Umbilical cord (tissue), 2 donors: ENCODE measurements around the gene TOLLIP. TPM values are rescaled to one million over a fixed set of nuclear protein-coding genes. Genes with fewer than 3 reads are reported as not detected.
"Not testable (repeated sequence)": the region's sequence is repeated elsewhere in the genome, so short reads cannot be mapped to it uniquely, and the experiment has no call there.

ENCODE experiments used
- DNase-seq: peaks from one replicate; pipeline ENCODE4 v3.0.0-alpha.2; 2015; ENCODE audit warnings: low spot score
- total RNA-seq: library from RNA; depleted of rRNA; stranded (reverse); fragments of >200 nt; gene quantifications from one replicate; pipeline ENCODE4 v1.2.3, GENCODE V29; 2014; ENCODE audit warnings: low replicate concordance; ENCODE audit not compliant: insufficient read depth

Gene TOLLIP
- 16.9 TPM for total RNA-seq

- DNase-seq, result peak; percentile 97
Measured at GRCh38 chr11:1309498-1310317, at the start of gene TOLLIP. TSS of gene TOLLIP (minus strand) at chr11:1309632. CDS start at chr11:1309498, 134 bp downstream.

DNA sequence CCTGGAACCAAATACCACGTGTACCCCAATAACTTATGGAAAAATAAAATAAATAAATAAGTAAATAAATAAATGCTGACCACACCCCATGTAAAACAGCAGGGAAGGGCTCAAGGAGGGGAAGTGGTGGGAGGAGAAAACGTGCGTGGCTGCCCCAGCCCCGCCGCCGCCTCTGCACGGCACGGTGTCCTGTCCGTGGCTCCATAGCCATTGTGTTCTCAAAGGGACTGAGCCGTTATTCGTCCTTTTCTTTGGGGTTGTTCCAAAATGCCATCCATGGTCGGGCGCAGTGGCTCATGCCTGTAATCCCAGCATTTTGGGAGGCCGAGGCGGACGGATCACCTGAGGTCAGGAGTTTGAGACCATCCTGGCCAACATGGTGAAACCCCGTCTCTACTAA is 49.5 kb upstream of the TOLLIP start:
- DNase-seq, result not testable (repeated sequence)

GRCh38 chr11:1358286-1358685 is 48.9 kb upstream of the TOLLIP start:
- DNase-seq, result no peak

DNA sequence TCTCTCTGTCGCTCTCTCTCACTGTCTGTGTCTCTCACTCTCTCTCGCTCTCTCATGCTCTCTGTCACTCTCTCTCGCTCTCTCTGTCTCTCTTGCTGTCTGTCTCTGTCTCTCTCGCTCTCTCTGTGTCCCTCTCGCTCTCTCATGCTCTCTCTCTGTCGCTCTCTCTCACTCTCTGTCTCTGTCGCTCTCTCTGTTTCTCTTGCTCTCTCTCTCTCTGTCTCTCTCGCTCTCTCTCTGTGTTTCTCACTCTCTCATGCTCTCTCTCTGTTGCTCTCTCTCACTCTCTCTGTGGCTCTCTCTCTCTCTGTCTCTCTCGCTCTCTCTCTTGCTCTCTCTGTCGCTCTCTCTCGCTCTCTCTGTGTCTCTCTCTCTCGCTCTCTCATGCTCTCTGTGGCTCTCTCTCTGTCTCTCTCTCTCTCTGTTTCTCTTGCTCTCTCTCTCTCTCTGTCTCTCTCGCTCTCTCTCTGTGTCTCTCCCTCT is 47.1 kb upstream of the TOLLIP start:
- no peak for DNase-seq

- DNase-seq, result no peak
Measured at GRCh38 chr11:1356007-1356435, 46.6 kb upstream of the TOLLIP start.

- no peak for DNase-seq
Measured at GRCh38 chr11:1354125-1354938, 44.9 kb upstream of the TOLLIP start.

GRCh38 chr11:1353383-1354124 is 44.1 kb upstream of the TOLLIP start:
- no peak for DNase-seq

GRCh38 chr11:1352696-1353382 is 43.4 kb upstream of the TOLLIP start:
- no peak for DNase-seq

- no peak for DNase-seq
Measured at GRCh38 chr11:1351278-1351937, 42.0 kb upstream of the TOLLIP start.

DNA sequence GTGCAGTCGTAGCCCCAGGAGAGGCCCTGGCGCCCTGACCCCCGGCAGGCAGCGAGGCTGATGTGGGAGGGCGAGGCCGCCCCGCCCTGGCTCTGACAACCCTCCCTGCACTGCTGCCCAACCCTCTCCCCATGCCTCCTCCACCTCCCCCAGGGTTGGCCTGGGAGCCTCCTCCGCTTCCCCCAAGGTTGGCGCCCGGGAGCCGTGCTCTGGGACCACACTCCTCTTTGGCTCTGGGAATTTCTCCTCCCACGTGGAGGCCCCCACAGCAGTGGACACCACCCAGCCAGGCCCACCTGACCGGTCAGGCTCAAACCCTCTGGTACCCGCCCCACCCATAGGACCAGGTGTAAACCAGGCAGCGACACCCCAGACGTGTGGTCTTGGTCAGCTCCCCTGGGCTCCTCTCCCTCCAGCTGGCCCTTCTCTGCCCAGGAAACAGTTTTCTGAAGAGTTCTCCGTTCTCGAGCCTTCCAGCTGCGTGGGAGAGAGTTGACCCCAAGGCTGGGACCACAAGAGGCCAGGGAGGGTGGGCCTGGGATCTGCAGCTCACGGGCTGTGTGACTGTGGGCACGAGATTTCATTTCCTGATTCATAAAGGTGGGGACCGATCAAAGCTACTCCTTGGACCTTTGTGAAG is 40.8 kb upstream of the TOLLIP start:
- no peak for DNase-seq

DNA sequence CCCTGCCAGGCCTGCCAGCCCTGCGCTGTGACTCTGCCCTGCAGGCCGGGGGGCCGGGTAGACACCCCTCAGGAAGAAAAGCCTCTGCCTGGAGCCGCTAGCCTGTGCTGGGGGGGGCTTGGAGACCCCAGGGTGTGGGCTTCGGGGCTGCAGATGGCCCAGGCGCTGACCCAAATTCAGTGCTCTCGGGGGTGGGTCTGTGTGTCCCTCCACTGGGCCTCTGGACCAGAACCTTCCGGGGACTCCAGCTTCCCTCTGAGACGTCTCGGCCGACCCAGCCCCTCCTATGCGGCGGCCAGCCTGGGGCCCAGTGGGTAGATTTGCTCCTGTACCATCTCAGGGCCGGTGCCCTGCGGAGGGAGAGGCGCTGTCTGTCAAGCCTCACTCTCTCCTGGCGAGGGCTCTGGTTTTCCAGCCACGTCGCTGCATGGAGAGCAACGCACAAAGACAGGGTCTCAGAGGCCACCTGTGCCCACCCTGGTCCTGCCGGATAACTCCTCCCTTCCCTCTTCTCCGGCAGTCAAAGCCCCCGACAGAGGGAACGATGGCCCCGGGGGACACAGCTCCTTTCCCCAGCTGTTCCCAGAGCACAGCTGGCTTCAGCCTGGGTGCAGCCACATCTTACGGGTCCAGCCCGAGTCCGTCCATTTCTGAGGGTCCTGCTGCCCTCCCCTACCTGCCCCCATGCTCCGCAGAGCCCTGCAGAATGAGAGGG is 40.1 kb upstream of the TOLLIP start:
- DNase-seq, result no peak

GRCh38 chr11:1348796-1349326 is 39.4 kb upstream of the TOLLIP start:
- no peak for DNase-seq

GRCh38 chr11:1348146-1348795 is 38.8 kb upstream of the TOLLIP start:
- no peak for DNase-seq

DNA sequence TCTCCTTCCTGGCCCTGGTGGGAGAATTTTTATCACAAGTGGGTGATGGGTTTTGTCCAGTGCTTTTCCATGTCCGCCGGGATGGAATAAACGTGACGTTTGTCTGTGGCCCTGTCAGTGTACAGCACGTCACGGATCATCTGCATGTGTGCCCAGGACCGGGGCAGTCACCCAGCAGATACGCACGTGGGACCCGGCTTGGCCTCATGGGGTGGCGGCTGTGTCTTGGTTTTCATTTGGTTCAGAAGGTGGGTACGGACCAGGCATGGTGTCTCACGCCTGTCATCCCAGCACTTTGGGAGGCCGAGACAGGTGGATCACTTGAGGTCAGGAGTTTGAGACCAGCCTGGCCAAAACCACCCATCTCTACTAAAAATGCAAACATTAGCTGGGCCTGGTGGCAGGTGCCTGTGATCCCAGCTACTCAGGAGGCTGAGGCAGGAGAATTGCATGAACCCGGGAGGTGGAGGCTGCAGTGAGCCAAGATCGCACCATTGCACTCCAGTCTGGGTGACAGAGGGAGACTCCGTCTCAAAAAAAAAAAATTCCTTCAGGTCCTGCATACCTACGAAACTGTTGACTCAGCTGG is 38.1 kb upstream of the TOLLIP start:
- DNase-seq, result not testable (repeated sequence)

DNA sequence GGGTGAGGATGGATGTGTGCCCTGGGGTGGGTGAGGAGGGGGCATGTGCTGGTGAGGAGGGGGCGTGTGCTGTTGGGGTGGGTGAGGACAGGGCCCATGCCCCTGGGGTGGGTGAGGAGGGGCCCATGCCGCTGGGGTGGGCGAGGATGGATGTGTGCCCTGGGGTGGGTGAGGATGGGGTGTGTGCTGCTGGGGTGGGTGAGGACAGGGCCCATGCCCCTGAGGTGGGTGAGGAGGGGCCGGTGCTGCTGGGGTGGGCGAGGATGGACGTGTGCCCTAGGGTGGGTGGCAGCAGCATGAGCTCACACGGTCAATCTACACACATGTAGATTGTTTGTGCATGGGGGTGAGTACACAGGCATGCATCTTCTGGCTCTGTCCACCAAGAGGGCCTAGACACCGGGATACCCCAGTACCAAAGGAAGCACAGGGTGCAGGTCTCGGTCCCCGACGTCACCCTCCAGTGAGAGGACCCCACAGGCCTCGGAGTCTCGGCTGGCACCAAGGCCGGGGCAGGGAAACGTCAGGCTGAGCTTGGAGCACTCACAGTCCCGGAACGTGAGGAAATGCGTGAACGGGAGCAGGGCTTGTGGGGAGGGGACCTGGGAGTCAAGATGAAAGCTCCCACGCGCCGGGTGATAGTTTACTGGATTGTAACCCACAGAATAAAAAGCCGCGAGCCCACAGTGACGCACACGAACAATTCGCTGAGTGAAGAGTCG is 37.4 kb upstream of the TOLLIP start:
- no peak for DNase-seq

- DNase-seq, result no peak
Measured at GRCh38 chr11:1345737-1346513, 36.5 kb upstream of the TOLLIP start.
